Right lobe of liver (tissue), 6 donors: ENCODE results near the gene ATXN1. TPM values are rescaled to one million over a fixed set of nuclear protein-coding genes. Genes with fewer than 3 reads are reported as not detected.

Source experiments
- ATAC-seq, 4 donors: fragments of 200-7000 bp; cut with Tn5 transposase; one replicate each; pipeline ENCODE4 v1.9.1; 2020; ENCODE audit warnings: mild to moderate bottlenecking in 4 of 4, moderate library complexity in 4 of 4
- DNase-seq, 3 donors: peaks; one replicate each; pipeline ENCODE4 v3.0.0-alpha.2; 2020
- H3K27ac ChIP-seq, 3 donors: fragments of 200-600 bp; one replicate each; pipeline ENCODE4 v1.8.0; 2022
- H3K27me3 ChIP-seq, 2 donors: fragments of 200-600 bp; one replicate each; pipeline ENCODE4 v1.8.0; 2022
- H3K36me3 ChIP-seq, 4 donors: fragments of 200-600 bp; sonication (generic) in 1 of 4; one replicate each; pipeline versions ENCODE4 v1.5.1 to v1.8.0; 2017 to 2022; ENCODE audit warnings: control low read depth in 1 of 4
- H3K4me1 ChIP-seq, 4 donors: fragments of 200-600 bp; sonication (generic) in 1 of 4; one replicate each; pipeline versions ENCODE4 v1.5.1 to v1.8.0; 2017 to 2022; ENCODE audit warnings: control low read depth in 1 of 4
- H3K4me3 ChIP-seq, 3 donors: fragments of 200-600 bp; one replicate each; pipeline ENCODE4 v1.8.0; 2022
- H3K9me3 ChIP-seq, 4 donors: fragments of 200-600 bp; sonication (generic) in 1 of 4; one replicate each; pipeline versions ENCODE4 v1.5.1 to v1.8.0; 2017 to 2022; ENCODE audit warnings: control low read depth in 1 of 4
- CTCF ChIP-seq, 4 donors: fragments of 200-600 bp in 3 of 4; fragments of 450-650 bp in 1 of 4; IDR thresholded peaks; one replicate each; pipeline versions ENCODE4 v1.5.1 to v1.8.0; 2016 to 2022; ENCODE audit warnings: antibody characterized with exemption in 4 of 4, mild to moderate bottlenecking in 2 of 4
- POLR2A ChIP-seq: fragments of 450-650 bp; IDR thresholded peaks from one replicate; pipeline ENCODE4 v1.6.1; 2017; ENCODE audit warnings: antibody characterized with exemption, mild to moderate bottlenecking
- WGBS: methylation state at CpG from one replicate; pipeline ENCODE4 v1.1.6; 2018; ENCODE audit warnings: low coverage, low lambda C conversion rate; ENCODE audit not compliant: insufficient coverage; ENCODE audit errors: missing lambda C conversion rate; 5-methylcytosine and 5-hydroxymethylcytosine counted together
- intact Hi-C, 2 donors: fragments of 100-400 bp; cut with DNase I; formaldehyde crosslinking; loops; one replicate each; pipeline versions ENCODE4 v1.11.2 to v1.14.1; 2022
- total RNA-seq, 6 experiments: library from RNA; depleted of rRNA in 2 of 6; stranded (reverse); fragments of >200 nt in 2 of 6; fragmentation: NEBNext Ultra II Directional in 3 of 6; extraction: Animal tissue kit (Norgen Biotek cat#: 25700) in 3 of 6; gene quantifications; one replicate each; pipeline versions ENCODE4 v1.1.0 to v1.2.4, GENCODE V29; 2016 to 2023
- donor health status: DM: no; HTN: yes; CAD: no.
- donor health status: DM: no; HTN: no; CAD: no.
- donor health status: DM: no; HTN: no; CAD: no.
- donor health status: DM: no; HTN: yes; CAD: no.
- donor health status: DM: no; HTN: yes; CAD: no.

Gene ATXN1
- total RNA-seq, 6 experiments from 2014 or later, result 23.2 to 28.7 (median 25.0) TPM

DNA sequence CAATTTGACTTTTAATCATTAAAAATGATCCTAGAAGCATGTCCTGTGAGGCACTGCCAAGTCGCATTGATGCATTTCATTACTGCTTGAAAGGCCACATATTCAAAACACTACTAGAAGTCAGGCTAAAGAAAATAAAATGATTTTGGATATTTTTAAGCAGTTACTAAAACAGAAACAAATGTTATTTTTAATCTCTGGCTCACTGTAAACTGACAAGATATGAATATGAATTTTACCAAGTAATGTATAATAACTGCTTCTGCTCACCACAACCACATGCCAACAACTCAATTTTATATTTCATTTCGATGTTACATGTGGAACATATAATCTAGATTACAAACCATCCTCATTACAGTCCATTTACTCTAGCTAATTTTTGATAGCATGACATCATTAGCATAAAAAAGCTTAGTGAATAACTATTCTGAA is 90.6 kb downstream of the ATXN1 start:
- TF ChIP-seq CTCF (IDR thresholded peaks at IDR 0.05) (no peak), POLR2A (no peak)
- peak overlapping the region in 2 of 3 donors; percentile 48 to 52 for H3K27ac ChIP-seq
- no peaks in the 10 kb centered on the region for H3K9me3 ChIP-seq
- DNase-seq, result no peak
- no peaks in the 10 kb centered on the region for H3K27me3 ChIP-seq
- H3K4me3 ChIP-seq, result no peak overlapping the region
- intact Hi-C loops, result no loop called here
- ATAC-seq, result no peak
- H3K36me3 ChIP-seq, result no peaks in the 10 kb centered on the region
- H3K4me1 ChIP-seq, result peaks cover 3 to 45% (median 19%) of the 10 kb centered on the region in 4 donors
- WGBS, result 45% methylated on average over 2 of the region's 2 CpGs

- peaks cover 3 to 45% (median 19%) of the 10 kb centered on the region in 4 donors for H3K4me1 ChIP-seq
- peak; percentile 52 to 76 (median 60) for ATAC-seq
- H3K4me3 ChIP-seq, result no peak overlapping the region
- DNase-seq, result peak in 1 of 3 donors; percentile 36
- no peaks in the 10 kb centered on the region for H3K36me3 ChIP-seq
- no peaks in the 10 kb centered on the region for H3K9me3 ChIP-seq
- no peak for TF ChIP-seq POLR2A
- WGBS, result 21% methylated on average over 4 of the region's 4 CpGs
- H3K27me3 ChIP-seq, result no peaks in the 10 kb centered on the region
- intact Hi-C loops, result no loop called here
- H3K27ac ChIP-seq, result no peak overlapping the region
Measured at GRCh38 chr6:16670183-16670582, 91.1 kb downstream of the ATXN1 start.

- peaks cover 3 to 39% (median 19%) of the 10 kb centered on the region in 4 donors for H3K4me1 ChIP-seq
- no peaks in the 10 kb centered on the region for H3K9me3 ChIP-seq
- ATAC-seq, result no peak
- H3K27me3 ChIP-seq, result no peaks in the 10 kb centered on the region
- peak overlapping the region in 1 of 3 donors; percentile 1 for H3K27ac ChIP-seq
- no peaks in the 10 kb centered on the region for H3K36me3 ChIP-seq
- 62% methylated on average over 3 of the region's 3 CpGs for WGBS
- TF ChIP-seq POLR2A, result no peak
- TF ChIP-seq CTCF (IDR thresholded peaks at IDR 0.05), result no peak
- no peak for DNase-seq
- no peak overlapping the region for H3K4me3 ChIP-seq
- intact Hi-C loops, result no loop called here
Measured at GRCh38 chr6:16669227-16669626, 92.0 kb downstream of the ATXN1 start.

DNA sequence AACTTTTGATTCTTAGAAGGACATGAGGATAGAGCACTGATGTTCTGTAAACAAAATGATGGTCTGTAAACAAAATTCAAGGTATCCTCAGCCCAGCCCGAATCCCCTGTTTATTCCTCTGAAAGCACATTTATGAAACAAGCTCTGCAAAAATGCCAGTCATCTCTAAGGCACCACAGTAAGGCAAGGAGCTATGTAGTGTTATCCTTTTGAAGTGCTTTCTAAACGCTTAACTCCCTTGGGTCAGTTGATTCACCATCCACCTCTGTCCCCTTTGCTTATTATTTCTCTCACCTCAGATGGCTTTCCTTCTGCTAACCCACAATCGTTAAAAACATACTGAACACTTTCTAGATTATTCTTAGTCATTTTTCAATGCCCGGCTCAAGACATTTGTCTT is 93.8 kb downstream of the ATXN1 start:
- H3K27ac ChIP-seq, result no peak overlapping the region

GRCh38 chr6:16665992-16666391 is 95.3 kb downstream of the ATXN1 start:
- DNase-seq, result no peak
- intact Hi-C loops, result no loop called here
- Histone ChIP-seq H3K9me3 (no peaks in the 10 kb centered on the region), H3K27me3 (no peaks in the 10 kb centered on the region), H3K36me3 (no peaks in the 10 kb centered on the region), H3K4me3 (no peak overlapping the region), H3K27ac (no peak overlapping the region), H3K4me1 (peaks cover 3 to 15% (median 9%) of the 10 kb centered on the region in 4 donors)
- no peak for TF ChIP-seq CTCF (IDR thresholded peaks at IDR 0.05)
- no peak for TF ChIP-seq POLR2A
- no peak for ATAC-seq
- WGBS, result 95% methylated on average over 2 of the region's 2 CpGs

More for the DNA sequence above, 93.8 kb downstream of the ATXN1 start:
- Histone ChIP-seq H3K27me3 (no peaks in the 10 kb centered on the region), H3K4me3 (no peak overlapping the region), H3K36me3 (no peaks in the 10 kb centered on the region), H3K9me3 (no peaks in the 10 kb centered on the region), H3K4me1 (peaks cover 3 to 30% (median 17%) of the 10 kb centered on the region in 4 donors)
- DNase-seq (no peak), ATAC-seq (no peak)
- no peak for TF ChIP-seq POLR2A
- no peak for TF ChIP-seq CTCF (IDR thresholded peaks at IDR 0.05)
- intact Hi-C loops, result no loop called here
- 59% methylated on average over 4 of the region's 4 CpGs for WGBS
